CD14-positive monocyte (primary cell): Measurements from ENCODE around the gene XRN1. TPM values are rescaled to one million over a fixed set of nuclear protein-coding genes. Genes with fewer than 3 reads are reported as not detected.
"Not testable (repeated sequence)": the region's sequence is repeated elsewhere in the genome, so short reads cannot be mapped to it uniquely, and the experiment has no call there.

Source experiments
- DNase-seq, 3 donors: peaks; one replicate each; pipeline ENCODE4 v3.0.0-alpha.2; 2011 to 2022
- H2AFZ ChIP-seq: 2 replicates; pipeline ENCODE4 v1.6.0; 2012; ENCODE audit warnings: mild to moderate bottlenecking, low read depth, low read length, inconsistent platforms; ENCODE audit not compliant: insufficient read depth, poor library complexity, severe bottlenecking
- H3K27ac ChIP-seq, 2 donors: 1 replicate in 1 of 2; 2 replicates in 1 of 2; pipeline ENCODE4 v1.5.1; 2012 to 2013; ENCODE audit warnings: low read length in 2 of 2, control low read depth in 1 of 2, inconsistent platforms in 1 of 2, low read depth in 1 of 2, mild to moderate bottlenecking in 1 of 2
- H3K27me3 ChIP-seq, 2 donors: one replicate each; pipeline versions ENCODE4 v1.6.0 to v1.6.1; 2011 to 2013; ENCODE audit warnings: low read length in 2 of 2; ENCODE audit not compliant: control insufficient read depth in 2 of 2, insufficient read depth in 2 of 2
- H3K36me3 ChIP-seq, 2 donors: replicated peaks in 1 of 2; 1 replicate in 1 of 2; 2 replicates in 1 of 2; pipeline versions ENCODE4 v1.5.1 to v1.6.1; 2012 to 2013; ENCODE audit warnings: low read length in 2 of 2, control low read depth in 1 of 2, inconsistent platforms in 1 of 2, mild to moderate bottlenecking in 1 of 2; ENCODE audit not compliant: insufficient read depth in 2 of 2, control insufficient read depth in 1 of 2
- H3K4me1 ChIP-seq, 2 donors: 1 replicate in 1 of 2; 2 replicates in 1 of 2; pipeline versions ENCODE4 v1.5.1 to v1.6.1; 2012 to 2013; ENCODE audit warnings: low read length in 2 of 2, control low read depth in 1 of 2, inconsistent platforms in 1 of 2, mild to moderate bottlenecking in 1 of 2, moderate library complexity in 1 of 2; ENCODE audit not compliant: insufficient read depth in 2 of 2, control insufficient read depth in 1 of 2
- H3K4me2 ChIP-seq: replicated peaks from 2 replicates; pipeline ENCODE3; 2012; ENCODE audit warnings: low read length, moderate library complexity, mild to moderate bottlenecking; ENCODE audit not compliant: poor library complexity, severe bottlenecking; ENCODE audit errors: extremely low read depth
- H3K4me3 ChIP-seq, 3 experiments: fragments of 200-600 bp in 1 of 3; sonication (generic) in 1 of 3; replicated peaks in 1 of 3; 1 replicate in 2 of 3; 2 replicates in 1 of 3; pipeline ENCODE4 v1.5.1; 2011 to 2013; ENCODE audit warnings: low read length in 3 of 3, mild to moderate bottlenecking in 3 of 3, control low read depth in 2 of 3, low read depth in 2 of 3, inconsistent platforms in 1 of 3, moderate library complexity in 1 of 3
- H3K79me2 ChIP-seq: 2 replicates; pipeline ENCODE4 v1.6.0; 2012; ENCODE audit warnings: mild to moderate bottlenecking, control low read depth, inconsistent platforms, low read length, moderate library complexity; ENCODE audit not compliant: insufficient read depth
- H3K9ac ChIP-seq: 2 replicates; pipeline ENCODE4 v1.6.0; 2017; ENCODE audit warnings: low read length, mild to moderate bottlenecking; ENCODE audit not compliant: insufficient read depth, poor library complexity, severe bottlenecking
- H3K9me3 ChIP-seq, 2 donors: replicated peaks in 1 of 2; 1 replicate in 1 of 2; 2 replicates in 1 of 2; pipeline versions ENCODE4 v1.5.1 to v1.6.1; 2012 to 2013; ENCODE audit warnings: low read length in 2 of 2, control low read depth in 1 of 2; ENCODE audit not compliant: control insufficient read depth in 1 of 2, insufficient read depth in 1 of 2
- H4K20me1 ChIP-seq: 2 replicates; pipeline ENCODE4 v1.6.0; 2012; ENCODE audit warnings: mild to moderate bottlenecking, low read length, control low read depth, moderate library complexity; ENCODE audit not compliant: insufficient read depth
- H3K27ac Mint-ChIP-seq, 7 donors: one replicate each; pipeline ENCODE4 v1.8.0; 2020; ENCODE audit warnings: mild to moderate bottlenecking in 7 of 7, mixed read lengths in 7 of 7, moderate library complexity in 6 of 7, inconsistent platforms in 2 of 7
- H3K27me3 Mint-ChIP-seq, 3 donors: one replicate each; pipeline ENCODE4 v1.8.0; 2021 to 2022; ENCODE audit warnings: low read depth in 3 of 3, mild to moderate bottlenecking in 3 of 3, mixed read lengths in 3 of 3, moderate library complexity in 3 of 3, inconsistent platforms in 1 of 3
- H3K36me3 Mint-ChIP-seq, 2 donors: one replicate each; pipeline ENCODE4 v1.8.0; 2020; ENCODE audit warnings: mixed read lengths in 2 of 2, inconsistent platforms in 1 of 2, mild to moderate bottlenecking in 1 of 2
- H3K4me1 Mint-ChIP-seq: one replicate; pipeline ENCODE4 v1.8.0; 2020; ENCODE audit warnings: mild to moderate bottlenecking, mixed read lengths
- H3K4me3 Mint-ChIP-seq, 2 donors: one replicate each; pipeline ENCODE4 v1.8.0; 2020; ENCODE audit warnings: mild to moderate bottlenecking in 2 of 2, mixed read lengths in 2 of 2, moderate library complexity in 1 of 2
- H3K9me3 Mint-ChIP-seq, 7 donors: one replicate each; pipeline ENCODE4 v1.8.0; 2020 to 2022; ENCODE audit warnings: mixed read lengths in 7 of 7, mild to moderate bottlenecking in 6 of 7, moderate library complexity in 6 of 7, inconsistent platforms in 2 of 7
- WGBS: methylation state at CpG from one replicate; pipeline ENCODE4 v1.1.5; 2013; ENCODE audit warnings: missing lambda C conversion rate; ENCODE audit not compliant: insufficient coverage; 5-methylcytosine and 5-hydroxymethylcytosine counted together
- intact Hi-C, 2 donors: fragments of 100-400 bp; cut with micrococcal nuclease; formaldehyde crosslinking; loops; one replicate each; pipeline versions ENCODE4 v1.15.0 to v1.15.1; 2023
- polyA plus RNA-seq, 3 donors: library from polyadenylated mRNA; depleted of rRNA in 1 of 3; unstranded in 2 of 3; stranded (reverse) in 1 of 3; fragments of 300-500 nt in 2 of 3; fragments of >200 nt in 1 of 3; fragmentation: Illumina TruSeq in 2 of 3; gene quantifications; 1 replicate in 2 of 3; 2 replicates in 1 of 3; pipeline ENCODE4 v1.2.3, GENCODE V29; 2012 to 2021
- TF ChIP-seq, protein P1 (sequence below): fragments of 200-600 bp; IDR thresholded peaks from one replicate; pipeline ENCODE4 v1.8.0; 2022; ENCODE audit warnings: antibody characterized with exemption, mild to moderate bottlenecking

The XRN1 gene
- polyA plus RNA-seq, 3 donors = 8.6 to 47.9 (median 24.3) TPM

DNA sequence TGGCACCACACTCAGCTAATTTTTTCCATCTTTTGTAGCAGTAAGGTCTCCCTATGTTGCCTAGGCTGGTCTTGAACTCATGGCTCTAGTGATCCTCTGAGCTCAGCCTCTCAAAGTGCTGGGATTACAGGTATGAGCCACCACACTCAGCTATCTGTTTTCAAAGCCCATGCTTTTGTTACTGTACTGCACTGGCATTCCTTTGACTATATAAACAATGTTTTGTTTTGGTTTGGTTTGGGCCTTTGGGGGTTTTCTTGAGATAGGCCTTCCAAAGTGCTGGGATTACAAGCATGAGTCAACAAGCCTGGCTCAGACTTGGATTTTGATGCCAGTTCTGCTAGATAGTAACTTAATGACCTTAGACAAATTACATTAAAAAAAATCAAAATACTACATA is 132.8 kb downstream of the XRN1 start:
- H3K36me3 ChIP-seq = peaks cover 54 to 89% of the 10 kb centered on the region in 2 donors
- Mint-ChIP-seq H3K4me1 (no peaks in the 10 kb centered on the region), H3K27ac (peak overlapping the region in 1 of 7 donors; percentile 35), H3K27me3 (no peaks in the 10 kb centered on the region), H3K36me3 (peaks cover 54% of the 10 kb centered on the region in 2 donors), H3K9me3 (no peaks in the 10 kb centered on the region), H3K4me3 (no peak overlapping the region)
- H3K27me3 ChIP-seq = no peaks in the 10 kb centered on the region
- no peak for DNase-seq
- H2AFZ ChIP-seq = no peak overlapping the region
- intact Hi-C loops = no loop called here
- no peaks in the 10 kb centered on the region for H3K79me2 ChIP-seq
- no peak overlapping the region for H3K4me3 ChIP-seq
- H3K9me3 ChIP-seq = no peaks in the 10 kb centered on the region
- no peak overlapping the region for H3K27ac ChIP-seq
- no peak overlapping the region for H3K9ac ChIP-seq
- no peaks in the 10 kb centered on the region for H3K4me1 ChIP-seq
- H3K4me2 ChIP-seq = no peak overlapping the region
- TF ChIP-seq, protein P1, sequence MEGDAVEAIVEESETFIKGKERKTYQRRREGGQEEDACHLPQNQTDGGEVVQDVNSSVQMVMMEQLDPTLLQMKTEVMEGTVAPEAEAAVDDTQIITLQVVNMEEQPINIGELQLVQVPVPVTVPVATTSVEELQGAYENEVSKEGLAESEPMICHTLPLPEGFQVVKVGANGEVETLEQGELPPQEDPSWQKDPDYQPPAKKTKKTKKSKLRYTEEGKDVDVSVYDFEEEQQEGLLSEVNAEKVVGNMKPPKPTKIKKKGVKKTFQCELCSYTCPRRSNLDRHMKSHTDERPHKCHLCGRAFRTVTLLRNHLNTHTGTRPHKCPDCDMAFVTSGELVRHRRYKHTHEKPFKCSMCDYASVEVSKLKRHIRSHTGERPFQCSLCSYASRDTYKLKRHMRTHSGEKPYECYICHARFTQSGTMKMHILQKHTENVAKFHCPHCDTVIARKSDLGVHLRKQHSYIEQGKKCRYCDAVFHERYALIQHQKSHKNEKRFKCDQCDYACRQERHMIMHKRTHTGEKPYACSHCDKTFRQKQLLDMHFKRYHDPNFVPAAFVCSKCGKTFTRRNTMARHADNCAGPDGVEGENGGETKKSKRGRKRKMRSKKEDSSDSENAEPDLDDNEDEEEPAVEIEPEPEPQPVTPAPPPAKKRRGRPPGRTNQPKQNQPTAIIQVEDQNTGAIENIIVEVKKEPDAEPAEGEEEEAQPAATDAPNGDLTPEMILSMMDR = no peak
- H4K20me1 ChIP-seq = no peaks in the 10 kb centered on the region

DNA sequence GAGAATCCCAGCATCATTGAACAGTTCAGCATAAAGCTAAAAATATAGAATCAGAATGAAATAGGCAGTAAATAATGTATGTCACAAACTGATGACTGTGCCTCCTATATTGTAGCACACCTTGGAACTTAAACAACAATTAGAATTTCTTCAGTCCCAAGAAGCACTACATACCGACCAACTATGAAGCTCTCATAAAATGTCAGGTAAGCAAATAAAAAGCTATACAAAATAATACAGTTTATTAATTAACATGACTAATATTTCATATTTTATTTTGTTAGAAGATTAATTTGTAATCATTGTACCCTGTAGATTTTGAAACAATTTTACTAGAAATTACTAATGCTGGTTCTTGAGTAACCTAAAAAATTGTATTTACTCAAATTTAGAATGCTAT is 137.4 kb downstream of the XRN1 start:
- peaks cover 57 to 59% of the 10 kb centered on the region in 2 donors for H3K36me3 Mint-ChIP-seq
- H3K36me3 ChIP-seq = peaks cover 54 to 87% of the 10 kb centered on the region in 2 donors
- intact Hi-C loops = no loop called here

DNA sequence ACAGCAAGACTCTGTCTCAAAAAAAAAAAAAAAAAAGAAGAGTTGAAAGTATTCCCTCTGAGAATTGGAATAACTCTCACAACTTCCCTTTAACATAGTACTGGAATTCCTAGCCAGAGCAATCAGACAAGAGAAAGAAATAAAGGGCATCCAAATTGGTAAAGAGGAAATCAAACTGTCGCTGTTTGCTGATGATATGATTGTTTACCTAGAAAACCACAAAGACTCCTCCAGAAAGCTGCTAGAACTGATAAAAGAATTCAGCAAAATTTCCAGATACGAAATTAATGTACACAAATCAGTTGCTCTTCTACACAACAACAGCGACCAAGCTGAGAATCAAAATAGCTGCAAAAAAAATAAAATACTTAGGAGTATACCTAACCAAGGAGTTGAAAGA is 145.0 kb downstream of the XRN1 start:
- no CpG with 5 or more reads among the region's 3 CpGs for WGBS
- H3K79me2 ChIP-seq, H3K4me2 ChIP-seq, H3K27me3 ChIP-seq, H3K27ac ChIP-seq, H3K27me3 Mint-ChIP-seq, H3K4me1 Mint-ChIP-seq, H3K4me1 ChIP-seq, H3K9ac ChIP-seq, H2AFZ ChIP-seq, H3K9me3 ChIP-seq, H4K20me1 ChIP-seq, DNase-seq, H3K27ac Mint-ChIP-seq, H3K4me3 ChIP-seq, intact Hi-C loops, H3K4me3 Mint-ChIP-seq: not testable (repeated sequence)
- peaks cover 16 to 24% (median 22%) of the 10 kb centered on the region in 7 donors for H3K9me3 Mint-ChIP-seq
- H3K36me3 Mint-ChIP-seq = peaks cover 39 to 48% of the 10 kb centered on the region in 2 donors
- peaks cover 8 to 19% of the 10 kb centered on the region in 2 donors for H3K36me3 ChIP-seq

More for the DNA sequence above, 137.4 kb downstream of the XRN1 start:
- TF ChIP-seq, protein P1 = no peak
- Histone ChIP-seq H3K27me3 (no peaks in the 10 kb centered on the region), H2AFZ (no peak overlapping the region), H3K27ac (no peak overlapping the region), H3K4me1 (no peaks in the 10 kb centered on the region), H3K9ac (no peak overlapping the region), H3K79me2 (no peaks in the 10 kb centered on the region), H3K4me3 (no peak overlapping the region), H4K20me1 (no peaks in the 10 kb centered on the region), H3K9me3 (no peaks in the 10 kb centered on the region), H3K4me2 (no peak overlapping the region)
- peaks cover 0 to 4% (median 0%) of the 10 kb centered on the region in 3 donors for H3K27me3 Mint-ChIP-seq
- no peak overlapping the region for H3K27ac Mint-ChIP-seq
- no CpG with 5 or more reads among the region's 1 CpG for WGBS
- DNase-seq = no peak
- no peaks in the 10 kb centered on the region for H3K4me1 Mint-ChIP-seq
- H3K9me3 Mint-ChIP-seq = peaks cover 0 to 4% (median 0%) of the 10 kb centered on the region in 7 donors
- H3K4me3 Mint-ChIP-seq = no peak overlapping the region
